Measurements from ENCODE around the gene PIM2. TPM values are rescaled to one million over a fixed set of nuclear protein-coding genes. Genes with fewer than 3 reads are reported as not detected.

The PIM2 gene
- total RNA-seq, 1 donor from 2014 or later = 3.0 TPM

GRCh38 chrX:48911412-48912182, 7.2 kb downstream of the PIM2 start, which contains the start of gene SLC35A2:
Gene SLC35A2 (minus strand): TSS chrX:48911646. CDS start chrX:48911636, 10 bp downstream.
- intact Hi-C loops (cut with DNase I) = no loop called here
- DNase-seq (peak; percentile 88), ATAC-seq (ENCODE audit: poor library complexity) (peak; percentile 96)

DNA sequence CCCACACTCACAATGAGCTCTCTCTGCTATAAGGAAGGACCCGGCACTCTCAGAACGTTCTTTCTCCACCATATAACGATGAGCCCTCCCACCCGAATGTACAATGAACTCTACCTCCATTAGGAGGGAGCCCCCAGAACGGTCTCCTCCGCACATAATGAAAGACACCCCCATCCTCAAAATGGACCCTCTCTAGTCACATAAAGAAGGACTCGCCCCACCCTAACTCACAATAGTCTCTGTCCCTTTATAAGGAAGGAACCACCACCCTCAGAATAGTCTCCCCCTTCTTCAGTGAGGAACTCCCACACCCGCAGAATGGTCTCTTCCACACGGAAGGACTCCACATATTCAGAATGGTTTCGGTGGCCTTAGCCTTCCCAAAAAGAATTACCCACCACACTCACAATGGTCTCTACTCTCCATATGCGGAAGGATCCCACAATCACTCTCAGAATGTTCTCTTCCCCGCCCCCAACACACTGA, 7.9 kb downstream of the PIM2 start:
- peak; percentile 7 for ATAC-seq (ENCODE audit: poor library complexity)

GRCh38 chrX:48909703-48910294, 9.0 kb downstream of the PIM2 start:
- ATAC-seq (ENCODE audit: poor library complexity) (no peak), DNase-seq (no peak)

More for the DNA sequence above, 7.9 kb downstream of the PIM2 start:
- intact Hi-C loops (cut with DNase I) = no loop called here
- no peak for DNase-seq

GRCh38 chrX:48908600-48908999, 10.2 kb downstream of the PIM2 start:
- intact Hi-C loops (cut with DNase I) = no loop called here
- ATAC-seq (ENCODE audit: poor library complexity) (no peak), DNase-seq (no peak)

More at GRCh38 chrX:48909703-48910294, 9.0 kb downstream of the PIM2 start:
- intact Hi-C loops (cut with DNase I) = no loop called here

DNA sequence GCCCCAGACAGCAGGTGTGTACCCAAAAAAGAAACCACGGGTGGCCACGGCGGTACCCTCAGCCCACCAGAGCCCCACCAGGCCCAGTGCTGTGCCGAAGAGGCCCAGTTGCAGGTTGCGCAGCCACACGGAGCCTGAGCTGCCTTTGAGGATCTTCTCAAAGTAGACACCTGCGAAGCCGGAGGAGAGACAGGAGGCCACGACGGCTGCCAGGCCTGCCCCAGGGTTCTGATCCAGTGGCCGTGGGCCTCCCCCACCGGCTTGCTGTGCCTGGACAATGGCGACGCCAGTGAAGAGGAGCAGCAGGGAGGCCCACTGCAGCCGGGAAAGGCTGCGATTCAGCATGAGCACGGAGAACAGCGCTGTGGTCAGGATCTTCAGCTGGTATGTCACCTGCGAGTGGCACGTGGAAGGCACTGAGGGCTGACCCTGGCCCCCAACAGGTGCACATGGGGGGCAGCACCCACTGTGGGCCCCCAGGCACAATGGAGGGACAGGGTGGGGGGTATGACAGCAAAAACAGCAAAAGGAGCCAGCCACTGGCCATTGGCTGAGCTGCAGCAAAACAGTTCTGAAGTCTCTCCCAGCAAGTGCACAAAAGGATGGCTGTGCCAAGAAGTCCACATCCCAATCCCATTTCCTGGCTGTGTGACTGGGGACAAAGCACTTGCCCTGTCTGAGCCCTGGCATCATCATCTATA, 13.6 kb downstream of the PIM2 start:
- DNase-seq (no peak), ATAC-seq (ENCODE audit: poor library complexity) (no peak)
- intact Hi-C loops (cut with DNase I) = no loop called here

GRCh38 chrX:48904626-48905025, 14.2 kb downstream of the PIM2 start:
- ATAC-seq (ENCODE audit: poor library complexity) (no peak), DNase-seq (no peak)
- intact Hi-C loops (cut with DNase I) = no loop called here

DNA sequence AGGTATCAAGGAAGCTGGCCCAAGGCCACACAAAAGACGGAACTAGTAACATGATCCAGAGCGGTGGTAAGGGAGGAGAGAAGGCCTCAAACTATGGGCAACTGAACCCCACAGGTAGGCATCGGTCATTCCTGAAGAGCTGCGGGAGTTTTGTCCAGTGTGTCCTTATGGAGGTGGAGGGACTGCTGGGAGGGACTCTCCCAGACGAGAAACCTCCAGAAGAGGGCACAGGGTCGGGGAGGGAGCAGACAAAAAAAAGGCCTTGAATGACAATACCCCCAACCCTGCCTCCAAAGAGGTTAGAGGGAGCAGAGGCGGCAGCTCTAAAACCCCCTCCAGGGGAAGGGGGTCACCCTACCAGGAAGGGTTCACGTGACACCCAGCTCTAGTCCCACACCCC, 14.6 kb downstream of the PIM2 start:
- DNase-seq (no peak), ATAC-seq (ENCODE audit: poor library complexity) (no peak)
- intact Hi-C loops (cut with DNase I) = no loop called here

DNA sequence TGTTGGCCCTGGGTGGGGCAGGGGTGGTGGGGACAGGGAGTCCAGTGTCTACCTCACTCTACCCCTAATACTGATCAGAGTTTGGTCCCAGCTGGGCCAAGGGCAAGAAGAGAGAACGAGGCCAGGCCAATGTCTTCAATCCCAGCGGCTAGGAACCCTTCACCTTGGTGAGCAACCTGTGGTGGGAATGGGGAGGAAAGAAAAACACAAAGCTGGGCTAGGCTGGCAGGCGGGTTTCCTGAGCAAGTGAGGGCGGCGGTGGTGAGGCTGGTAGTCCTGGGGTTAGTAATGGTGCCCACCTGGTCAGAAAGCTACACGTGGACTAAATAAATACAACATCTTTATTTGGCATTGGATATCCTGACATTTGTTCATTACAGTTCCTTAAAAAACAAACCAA, 15.5 kb downstream of the PIM2 start:
- intact Hi-C loops (cut with DNase I) = no loop called here
- no peak for ATAC-seq (ENCODE audit: poor library complexity)

GRCh38 chrX:48902776-48903175, 16.0 kb downstream of the PIM2 start:
- intact Hi-C loops (cut with DNase I) = no loop called here
- ATAC-seq (ENCODE audit: poor library complexity) = no peak

More for the DNA sequence above, 15.5 kb downstream of the PIM2 start:
- no peak for DNase-seq

GRCh38 chrX:48902135-48902534, 16.7 kb downstream of the PIM2 start:
- no peak for DNase-seq
- intact Hi-C loops (cut with DNase I) = no loop called here
- no peak for ATAC-seq (ENCODE audit: poor library complexity)

More at GRCh38 chrX:48902776-48903175, 16.0 kb downstream of the PIM2 start:
- DNase-seq = no peak

DNA sequence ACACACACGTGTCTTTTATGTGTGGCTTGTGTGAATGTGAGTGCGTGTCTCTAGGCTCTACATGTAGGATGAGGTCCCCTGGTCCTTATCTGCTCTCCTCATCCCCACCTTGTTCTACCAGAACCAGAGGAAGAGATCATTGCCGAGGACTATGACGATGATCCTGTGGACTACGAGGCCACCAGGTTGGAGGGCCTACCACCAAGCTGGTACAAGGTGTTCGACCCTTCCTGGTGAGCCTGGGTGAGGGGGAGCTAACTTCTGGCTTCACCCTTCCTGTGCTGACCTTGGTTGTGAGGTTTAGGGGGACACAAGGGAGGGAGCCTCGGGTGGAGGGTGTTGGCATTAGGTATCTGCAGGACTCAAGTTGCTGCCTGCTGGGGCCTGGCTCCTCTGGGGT, 17.8 kb downstream of the PIM2 start:
- intact Hi-C loops (cut with DNase I) = no loop called here
- ATAC-seq (ENCODE audit: poor library complexity) (no peak), DNase-seq (no peak)

DNA sequence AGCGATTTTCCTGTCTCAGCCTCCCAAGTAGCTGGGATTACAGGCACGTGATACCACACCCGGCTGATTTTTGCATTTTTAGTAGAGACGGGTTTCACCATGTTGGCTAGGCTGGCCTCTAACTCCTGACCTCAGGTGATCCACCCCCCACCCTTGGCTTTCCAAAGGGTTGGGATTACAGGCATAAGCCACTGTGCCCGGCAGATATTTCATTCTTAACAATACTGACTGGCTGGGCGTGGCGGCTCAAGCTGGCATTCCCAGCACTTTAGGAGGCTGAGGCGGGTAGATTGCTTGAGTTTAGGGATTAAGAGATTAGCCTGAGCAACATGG, 19.8 kb downstream of the PIM2 start:
- intact Hi-C loops (cut with DNase I) = loop anchor here (10.0 kb wide), 1 partner anchor 94 kb away; the partner anchor contains the start of gene HDAC6
- DNase-seq (no peak), ATAC-seq (ENCODE audit: poor library complexity) (no peak)

DNA sequence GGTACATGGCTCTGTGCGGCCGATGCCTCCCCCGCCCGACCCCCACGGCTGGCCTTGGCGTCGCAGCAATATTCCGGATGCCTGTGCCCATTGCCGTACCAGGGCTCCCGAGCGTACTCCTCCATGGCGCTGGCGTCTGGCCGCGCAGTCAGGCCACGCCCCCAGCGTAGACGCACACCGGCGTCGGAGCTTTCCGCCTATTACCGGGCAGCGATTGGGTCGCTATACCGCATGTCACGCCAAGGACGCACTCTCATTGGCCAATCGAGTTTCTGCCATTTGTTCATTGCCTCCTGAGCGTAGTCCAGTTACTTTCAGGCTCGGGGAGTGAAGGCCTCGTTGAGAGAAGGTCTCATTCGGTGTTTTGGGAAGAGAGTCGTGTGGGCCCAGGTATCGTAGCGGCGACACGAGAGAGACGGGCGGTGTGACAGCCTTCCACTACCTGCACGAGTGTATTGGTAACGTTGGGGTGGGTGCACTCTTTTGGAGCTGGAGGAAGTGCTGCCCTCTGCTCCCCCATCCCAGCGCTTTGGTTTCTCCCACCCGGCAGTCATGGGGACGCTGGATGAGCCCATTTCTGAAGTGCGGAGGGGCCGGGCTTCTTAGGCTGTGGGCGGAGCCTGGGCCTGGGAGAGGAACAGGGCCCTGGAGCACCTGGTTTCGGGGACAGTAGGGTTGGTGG, 21.1 kb downstream of the PIM2 start, which contains the start of the genes PQBP1 and TIMM17B:
Gene PQBP1, plus strand, starts transcription at position 306 of the 682 bp plus-strand sequence. CDS start 580 bp downstream, outside the sequence.
Gene TIMM17B, minus strand, starts transcription at position 144 of the 682 bp plus-strand sequence. Its CDS starts 19 bp downstream, at position 125.
- peak; percentile 93 for DNase-seq
- peak; percentile 97 for ATAC-seq (ENCODE audit: poor library complexity)
- intact Hi-C loops (cut with DNase I) = loop anchor here (10.0 kb wide), 1 partner anchor 93 kb away; the partner anchor contains the start of gene HDAC6

GRCh38 chrX:48897157-48897624, 21.6 kb downstream of the PIM2 start:
- DNase-seq (peak; percentile 76), ATAC-seq (ENCODE audit: poor library complexity) (peak; percentile 69)
- intact Hi-C loops (cut with DNase I) = loop anchor here (10.0 kb wide), 1 partner anchor 92 kb away; the partner anchor contains the start of gene HDAC6

DNA sequence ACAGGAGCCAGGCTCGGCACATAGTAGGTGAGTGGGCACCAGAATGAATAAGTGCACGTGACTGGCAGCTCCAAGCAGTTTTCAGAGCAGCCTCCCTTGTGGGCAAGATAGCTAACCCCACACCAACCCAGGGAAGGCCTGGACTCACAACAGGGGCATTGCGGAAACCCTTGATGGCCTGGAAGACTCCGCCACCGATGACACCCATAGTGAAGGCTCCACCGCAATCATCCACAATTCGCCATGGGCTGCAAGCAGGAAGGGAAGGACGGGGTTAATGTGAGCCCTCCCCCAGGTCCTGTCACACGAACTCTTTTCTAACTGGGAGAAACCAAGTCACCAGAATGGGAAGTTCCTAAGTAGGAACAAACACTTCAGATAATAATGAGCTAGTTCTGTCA, 22.2 kb downstream of the PIM2 start:
- DNase-seq (no peak), ATAC-seq (ENCODE audit: poor library complexity) (no peak)
- intact Hi-C loops (cut with DNase I) = loop anchor here (10.0 kb wide), 1 partner anchor 92 kb away; the partner anchor contains the start of gene HDAC6

- DNase-seq (no peak), ATAC-seq (ENCODE audit: poor library complexity) (no peak)
- intact Hi-C loops (cut with DNase I) = loop anchor here (10.0 kb wide), 1 partner anchor 90 kb away; the partner anchor contains the start of gene HDAC6
These were observed 23.9 kb downstream of the PIM2 start for GRCh38 chrX:48894891-48895290.

DNA sequence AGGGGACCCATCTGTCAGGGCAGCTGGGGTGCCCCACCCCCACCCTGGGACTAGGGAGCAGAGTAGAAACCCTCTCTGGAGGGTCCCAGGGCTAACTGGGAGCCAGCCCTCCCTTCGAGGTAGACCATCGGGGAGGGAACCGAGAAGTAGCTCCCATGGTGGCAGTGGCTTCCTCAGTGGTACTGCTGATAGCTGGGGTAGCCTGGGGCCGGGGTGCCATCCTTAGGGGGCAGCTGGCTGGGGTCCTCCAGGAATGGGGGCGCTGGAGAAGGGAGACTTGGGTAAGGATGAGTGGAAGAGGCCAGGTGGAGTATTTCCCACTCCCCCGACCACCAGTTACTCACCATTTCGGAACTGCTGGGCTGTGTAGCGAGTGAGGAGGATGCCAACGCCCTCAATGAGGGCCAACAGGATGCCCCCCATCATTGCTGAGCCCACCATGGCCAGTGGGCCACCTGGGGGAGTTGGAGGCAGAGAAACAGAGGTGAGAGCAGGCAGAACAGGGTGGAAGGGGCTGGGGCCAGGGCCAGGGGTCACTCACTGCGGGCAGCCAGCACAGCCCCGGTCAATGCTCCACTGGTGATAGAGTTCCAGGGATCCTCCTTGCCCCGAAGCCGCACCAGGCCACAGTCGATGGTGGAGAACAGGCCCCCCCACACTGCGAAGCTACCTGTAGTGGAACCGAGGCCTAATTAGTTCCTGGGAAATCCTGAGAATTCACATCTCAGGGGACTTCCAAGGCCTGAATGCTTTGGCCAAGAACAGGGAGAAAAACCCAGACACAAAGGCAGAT, 25.1 kb downstream of the PIM2 start:
- DNase-seq (no peak), ATAC-seq (ENCODE audit: poor library complexity) (no peak)
- intact Hi-C loops (cut with DNase I) = loop anchor here (10.0 kb wide), 1 partner anchor 89 kb away; the partner anchor contains the start of gene HDAC6
